NOMO-1 (cell line): ENCODE results near the gene GRID1.

Experiments
- DNase-seq, 2 experiments: peaks; one replicate each; lab custom pipeline; 2025; ENCODE audit not compliant: unreplicated experiment in 2 of 2; lab: John Stamatoyannopoulos, UW

Gene GRID1

DNA sequence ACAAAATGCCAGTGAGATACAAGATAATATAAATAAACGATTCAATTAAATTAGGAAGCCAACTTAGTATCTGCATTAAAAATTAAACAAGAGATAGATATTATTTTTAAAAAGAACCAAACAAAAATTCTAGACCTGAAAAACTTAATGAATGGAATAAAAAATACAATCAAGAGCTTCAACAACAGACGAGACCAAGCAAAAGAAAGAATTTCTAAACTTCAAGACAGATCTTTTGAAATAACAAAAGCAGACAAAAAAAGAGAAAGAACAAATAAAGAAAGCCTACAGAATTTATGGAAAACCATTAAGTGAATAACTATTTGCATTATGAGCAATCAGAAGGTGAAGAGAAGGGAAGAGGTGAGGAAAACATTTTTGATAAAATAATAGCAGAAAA is 555.2 kb downstream of the GRID1 start:
- DNase-seq, result no peak

DNA sequence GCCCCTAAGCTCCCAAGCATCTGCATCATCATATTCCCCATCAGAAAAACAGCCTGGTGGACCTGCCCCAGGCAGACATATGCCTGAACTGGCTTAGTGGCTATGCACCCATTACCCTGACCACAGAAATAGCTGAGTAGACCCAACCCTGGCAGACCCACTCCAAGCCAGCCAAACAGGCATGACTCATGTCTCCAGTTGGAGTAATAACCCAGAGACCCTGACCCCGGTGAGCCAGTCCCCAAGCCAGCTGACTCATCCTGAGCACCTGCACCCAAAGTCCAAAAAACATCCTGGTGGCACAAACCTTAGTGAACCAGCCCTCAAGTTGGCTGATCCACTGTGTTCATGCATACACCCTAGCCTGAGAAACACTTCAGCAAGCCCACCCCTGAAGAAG is 555.9 kb downstream of the GRID1 start:
- no peak for DNase-seq

DNA sequence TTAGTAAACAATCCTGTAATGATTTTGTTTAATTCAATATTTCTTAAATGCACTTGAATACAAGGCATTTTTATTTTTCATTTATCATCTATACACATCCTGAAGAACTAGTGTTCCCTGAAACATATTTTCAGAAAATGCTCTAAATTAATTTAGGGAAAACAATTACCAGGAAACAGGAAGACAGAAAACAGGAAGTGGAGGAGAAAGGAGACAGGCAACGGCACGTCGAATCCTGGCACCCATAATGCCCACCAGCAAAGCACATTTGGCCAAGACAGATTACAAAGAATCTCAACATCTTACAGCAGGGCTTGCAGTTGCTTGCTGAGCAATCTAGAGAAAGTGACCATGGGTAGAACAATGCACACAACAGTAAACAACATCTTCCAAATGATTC is 571.1 kb downstream of the GRID1 start:
- DNase-seq, result no peak

DNA sequence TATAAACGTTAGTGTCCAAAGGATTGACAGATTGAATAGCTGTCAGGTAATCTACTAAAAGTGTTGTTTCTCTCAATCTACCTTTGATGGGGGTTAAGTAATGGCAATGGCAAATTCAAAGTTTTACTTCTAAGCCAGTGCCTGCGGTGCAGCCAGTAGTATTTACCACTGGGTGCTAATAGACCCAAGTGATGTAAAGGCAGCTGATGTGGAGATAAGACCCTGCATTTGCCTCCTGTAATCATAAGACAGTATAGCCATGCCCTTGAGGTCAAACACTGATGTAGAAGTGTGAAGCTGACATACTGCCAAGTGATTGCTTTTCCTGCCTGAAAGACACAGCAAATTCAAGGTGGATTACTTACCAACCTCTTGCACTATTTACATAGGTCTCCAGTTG is 572.0 kb downstream of the GRID1 start:
- no peak for DNase-seq

DNA sequence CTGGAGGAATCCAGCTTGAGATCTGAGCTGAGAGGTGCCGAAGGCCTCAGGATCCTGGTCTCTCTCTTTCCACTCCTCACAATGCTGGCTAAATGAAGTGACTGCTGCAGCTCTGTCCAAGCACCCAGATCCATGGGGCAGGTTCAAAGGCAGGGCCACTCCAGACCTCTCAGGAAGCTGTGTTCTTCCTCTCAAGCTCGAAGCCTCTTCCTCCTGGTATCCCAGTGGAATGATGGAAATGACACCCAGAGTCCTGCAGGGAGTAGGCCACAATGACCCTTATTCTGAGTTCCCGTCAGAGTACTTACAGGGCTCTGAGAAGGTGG is 574.1 kb downstream of the GRID1 start:
- no peak for DNase-seq

DNA sequence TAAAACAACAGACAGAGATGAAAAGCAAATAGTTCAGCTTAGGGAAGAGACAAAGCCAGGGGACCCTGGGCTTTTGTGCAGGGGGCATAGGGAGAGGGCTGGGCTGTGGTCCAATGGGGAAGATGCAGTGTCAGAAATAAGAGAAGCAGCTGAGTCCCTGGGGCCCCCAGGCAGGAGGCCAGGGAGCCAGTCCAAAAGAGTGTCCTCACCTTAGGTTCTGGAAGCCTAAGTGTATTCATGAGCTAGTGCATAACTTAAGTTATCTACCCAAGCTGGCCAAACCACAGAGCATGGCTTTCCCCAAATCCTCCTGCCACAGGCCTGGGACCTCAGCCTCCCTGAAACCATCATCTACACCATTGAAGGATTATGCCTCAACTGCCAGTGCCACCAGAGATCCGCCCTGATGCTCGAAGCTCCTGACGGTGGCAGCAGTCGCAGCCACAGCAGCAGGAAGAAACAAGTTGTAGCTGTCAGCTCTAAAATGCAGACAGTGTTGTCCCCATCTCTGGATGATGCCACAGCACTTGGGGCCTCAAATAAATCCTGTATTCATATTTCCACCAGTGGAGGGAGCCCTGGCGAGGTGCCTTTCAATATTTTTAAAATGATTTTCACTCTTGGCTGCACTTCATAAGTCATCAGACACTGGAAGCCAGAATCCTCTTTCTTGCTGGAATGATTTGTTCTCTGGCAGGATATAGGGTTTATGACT is 574.6 kb downstream of the GRID1 start:
- DNase-seq, result no peak

DNA sequence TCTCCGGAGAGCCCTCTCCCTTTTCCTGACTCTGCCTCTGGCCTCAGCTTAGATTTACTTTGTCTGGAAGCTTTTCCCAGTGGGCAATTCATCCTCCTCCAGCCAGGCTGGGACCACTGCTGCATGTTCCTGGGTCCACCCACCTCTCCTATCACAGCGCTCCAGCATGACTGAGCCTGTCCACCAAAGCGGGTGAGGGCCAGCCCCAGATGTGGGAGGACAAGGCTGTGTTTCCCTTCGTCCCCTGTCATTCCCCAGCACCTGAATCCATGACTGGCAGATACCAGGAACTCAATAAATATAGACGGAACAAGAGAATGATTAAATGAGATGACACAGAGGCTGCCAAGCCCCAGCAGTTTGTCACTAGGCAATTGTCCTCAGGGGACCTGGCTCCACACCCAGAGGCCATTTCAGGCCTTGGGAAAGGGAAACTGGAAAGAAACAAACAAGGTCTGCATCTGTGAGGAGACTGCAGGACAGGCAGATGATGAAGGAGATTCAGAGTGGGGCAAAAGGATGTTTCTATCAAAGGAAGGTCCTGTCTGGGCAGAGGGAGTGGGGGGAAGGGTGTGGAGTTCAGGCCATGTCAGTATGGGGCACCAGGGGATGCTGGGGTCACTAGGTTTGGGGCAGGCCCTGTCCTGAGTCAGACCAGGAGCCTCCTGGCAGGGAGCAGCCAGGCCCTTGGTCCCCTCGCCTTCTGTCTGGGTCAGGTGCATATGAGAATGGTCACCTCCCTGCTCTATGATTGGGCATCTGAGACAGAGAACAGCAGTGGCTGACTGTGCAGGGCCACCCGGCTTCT is 576.4 kb downstream of the GRID1 start:
- no peak for DNase-seq

DNA sequence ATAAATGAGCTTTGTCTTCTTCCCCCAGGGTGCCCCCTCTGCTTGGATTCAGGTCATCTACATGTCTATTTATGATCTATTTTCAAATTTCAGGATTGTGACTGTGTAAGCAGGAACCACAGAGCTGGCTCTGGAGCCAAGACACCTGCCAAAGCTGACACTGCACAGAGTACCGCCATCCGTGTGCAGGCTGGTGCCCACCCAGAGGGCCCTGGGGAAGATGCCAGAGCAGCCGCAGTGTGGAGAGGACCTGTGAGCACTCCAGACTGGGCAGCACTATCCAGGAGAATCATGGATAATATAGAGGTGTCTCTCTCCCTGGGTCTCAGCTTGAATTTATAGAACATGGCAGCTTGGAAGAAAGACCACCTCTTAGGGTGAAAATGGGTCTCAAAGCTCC is 577.5 kb downstream of the GRID1 start:
- DNase-seq, result no peak

DNA sequence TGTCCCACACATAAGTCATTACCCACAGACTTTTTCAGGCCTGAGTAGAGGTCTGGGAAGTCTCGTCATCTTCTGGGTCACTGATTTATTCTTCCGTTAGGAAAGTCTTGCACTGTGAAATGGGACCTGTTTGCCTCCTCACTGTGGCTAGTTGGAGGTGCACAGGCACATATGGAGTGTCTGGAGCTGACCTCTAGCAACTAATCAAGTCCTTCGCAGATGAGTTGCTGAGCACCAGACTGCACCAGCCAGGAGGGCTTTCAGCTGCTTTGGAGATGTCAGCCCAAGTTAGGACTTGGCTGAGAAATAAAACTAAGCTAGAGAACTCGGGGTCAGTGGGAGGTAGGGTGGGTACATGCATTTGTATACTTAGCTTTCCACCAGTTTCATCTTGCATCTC is 578.0 kb downstream of the GRID1 start:
- DNase-seq, result no peak

DNA sequence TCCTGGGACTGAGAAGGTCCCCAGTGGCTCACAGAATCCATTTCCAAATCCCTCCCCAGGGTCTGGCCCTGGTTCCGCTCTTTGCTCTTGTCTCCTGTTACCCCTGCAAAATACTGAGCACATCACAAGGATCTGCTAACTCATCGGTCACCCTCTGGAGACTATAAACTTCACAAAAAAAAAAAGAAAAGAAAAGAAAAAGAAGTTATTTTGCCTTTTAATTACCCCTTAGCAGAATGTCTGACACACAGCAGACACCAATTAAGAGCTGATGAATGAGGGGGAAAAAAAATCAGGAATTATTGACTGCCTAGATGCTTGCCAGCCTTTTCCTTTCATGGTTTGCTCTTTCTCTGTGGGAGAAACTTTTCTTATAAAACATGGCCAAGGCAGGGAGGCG is 578.7 kb downstream of the GRID1 start:
- no peak for DNase-seq

DNA sequence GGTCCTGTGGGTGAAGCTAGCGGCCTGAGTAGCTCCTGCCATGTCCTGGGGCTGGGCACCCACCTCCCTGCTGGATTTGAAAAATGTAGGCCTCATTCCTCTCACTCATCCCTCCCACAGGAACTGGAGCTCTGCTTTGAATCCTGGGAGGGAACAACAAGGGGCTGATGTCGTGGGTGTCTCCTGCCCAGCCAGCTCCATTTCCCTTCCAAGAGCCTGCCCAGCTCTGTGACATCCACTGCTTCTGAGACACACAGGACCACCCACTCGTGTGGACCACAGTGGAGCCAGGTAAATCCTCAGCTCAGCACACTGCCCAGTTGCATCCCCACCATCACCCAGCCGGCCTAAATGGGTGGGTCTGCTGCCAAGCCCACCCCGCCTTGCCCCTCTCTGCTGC is 579.2 kb downstream of the GRID1 start:
- DNase-seq, result no peak

DNA sequence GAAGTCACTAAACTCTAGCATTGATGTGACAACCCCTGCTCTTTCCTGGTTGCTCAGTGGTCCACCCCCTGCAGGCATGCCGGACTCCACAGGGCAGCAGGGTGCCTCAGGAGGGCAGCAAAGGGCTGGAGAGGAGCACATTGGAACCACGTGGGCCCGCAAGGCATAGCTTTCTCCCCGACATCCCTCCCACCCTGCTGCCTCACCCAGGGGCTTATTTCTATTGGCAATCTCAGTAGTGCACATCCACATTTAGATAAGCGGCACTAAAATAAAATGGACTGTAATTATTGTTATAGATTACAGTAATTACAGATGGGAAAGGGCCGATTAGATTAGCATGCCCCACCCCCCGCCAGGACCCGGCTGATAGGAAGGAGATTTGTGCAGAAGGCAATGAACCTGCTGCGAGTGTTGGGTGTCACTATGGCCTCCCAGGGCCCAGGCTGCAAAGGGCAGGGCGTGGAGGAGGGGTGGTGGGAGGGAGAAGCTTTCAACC is 580.1 kb downstream of the GRID1 start:
- DNase-seq, result no peak

DNA sequence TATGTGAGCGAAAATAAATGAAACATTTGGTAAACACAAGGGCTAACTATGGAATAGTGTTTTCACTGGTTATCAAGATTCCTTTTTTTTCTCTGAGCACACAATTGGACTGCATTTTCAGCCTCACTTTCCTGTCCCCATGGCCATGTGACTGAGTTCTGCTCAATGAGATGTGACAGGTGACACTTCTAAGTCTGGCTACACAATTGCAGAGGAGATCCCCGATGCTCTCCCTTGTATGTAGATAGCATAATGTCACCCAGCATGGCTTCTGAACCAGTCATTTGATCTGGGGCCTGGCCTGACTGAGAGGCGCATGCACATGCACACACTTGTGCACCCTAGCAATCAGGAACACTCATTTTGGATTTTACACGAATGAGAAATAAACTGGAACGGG is 581.8 kb downstream of the GRID1 start:
- no peak for DNase-seq

DNA sequence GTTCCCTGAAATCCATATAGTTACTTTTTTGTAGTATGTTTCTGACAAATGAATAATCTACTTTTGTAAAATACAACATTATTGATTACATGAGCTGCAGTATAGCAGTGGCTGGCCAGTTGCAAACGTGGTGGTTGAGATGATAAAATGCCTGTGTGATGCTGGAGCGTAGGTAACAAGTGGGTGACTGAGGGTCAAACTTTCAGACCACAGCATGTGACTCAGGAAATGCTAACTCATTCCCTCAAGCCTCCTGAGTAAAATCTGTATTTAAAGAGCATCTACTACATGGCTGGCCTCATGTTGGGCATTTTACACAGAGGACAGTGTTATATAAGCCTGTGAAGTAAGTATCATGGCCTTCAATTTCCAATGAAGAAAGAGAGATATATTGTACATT is 585.2 kb downstream of the GRID1 start:
- no peak for DNase-seq

DNA sequence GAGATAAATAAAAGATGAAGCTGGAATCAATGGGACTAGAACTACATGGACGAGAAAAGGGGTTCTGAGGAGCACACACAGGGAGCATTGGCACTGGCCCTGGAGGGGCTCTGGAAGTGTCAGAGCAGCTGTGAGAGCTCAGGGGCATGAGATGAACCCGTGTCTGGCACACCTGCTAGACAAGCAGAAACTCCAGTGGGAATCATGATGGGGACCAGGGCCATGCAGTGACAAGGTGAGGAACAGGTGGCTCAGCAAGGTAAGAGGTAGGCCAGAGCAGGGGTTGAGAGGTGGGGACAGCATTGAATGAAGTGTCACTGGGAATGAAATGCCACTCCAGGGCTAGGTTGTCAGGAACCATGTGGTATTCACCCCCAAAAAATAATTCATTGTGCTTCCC is 588.5 kb downstream of the GRID1 start:
- no peak for DNase-seq

DNA sequence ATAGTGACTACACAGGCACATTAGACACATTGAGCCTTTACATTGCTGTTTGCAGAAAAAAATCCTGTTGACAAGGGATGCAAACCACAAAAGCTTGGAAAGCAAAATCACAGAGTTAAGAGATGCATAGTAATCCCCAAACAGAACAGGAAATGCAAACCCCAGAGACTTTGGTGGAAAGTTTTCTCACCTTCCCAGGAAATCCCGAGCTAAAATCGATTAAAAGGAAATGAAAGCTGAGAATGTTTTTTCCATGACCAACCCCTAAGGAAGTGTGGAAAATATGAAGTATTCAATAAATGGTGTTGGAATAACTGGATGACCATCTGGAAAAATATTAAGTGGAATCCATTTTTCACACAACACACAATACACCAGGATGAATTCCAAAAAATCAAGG is 598.7 kb downstream of the GRID1 start:
- no peak for DNase-seq

DNA sequence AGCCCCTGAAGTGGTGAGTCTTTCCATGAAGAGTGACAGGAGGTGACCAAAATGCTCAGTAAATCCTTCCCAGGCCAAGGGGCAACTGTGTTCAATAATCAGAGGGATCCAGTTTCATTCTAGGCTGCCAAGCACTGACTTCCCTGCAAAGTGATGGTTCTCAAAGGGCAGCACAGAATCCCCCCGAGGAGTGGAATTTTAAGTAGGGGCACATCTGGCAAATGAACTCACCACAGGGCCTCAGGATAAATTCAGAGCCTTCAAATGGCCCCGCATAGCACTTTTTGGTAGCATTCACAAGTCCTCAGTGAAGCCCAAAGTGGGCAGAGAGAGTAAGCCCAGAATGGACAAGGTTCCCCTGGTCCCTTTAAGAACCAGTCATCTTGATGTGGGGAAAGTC is 602.5 kb downstream of the GRID1 start:
- no peak for DNase-seq

DNA sequence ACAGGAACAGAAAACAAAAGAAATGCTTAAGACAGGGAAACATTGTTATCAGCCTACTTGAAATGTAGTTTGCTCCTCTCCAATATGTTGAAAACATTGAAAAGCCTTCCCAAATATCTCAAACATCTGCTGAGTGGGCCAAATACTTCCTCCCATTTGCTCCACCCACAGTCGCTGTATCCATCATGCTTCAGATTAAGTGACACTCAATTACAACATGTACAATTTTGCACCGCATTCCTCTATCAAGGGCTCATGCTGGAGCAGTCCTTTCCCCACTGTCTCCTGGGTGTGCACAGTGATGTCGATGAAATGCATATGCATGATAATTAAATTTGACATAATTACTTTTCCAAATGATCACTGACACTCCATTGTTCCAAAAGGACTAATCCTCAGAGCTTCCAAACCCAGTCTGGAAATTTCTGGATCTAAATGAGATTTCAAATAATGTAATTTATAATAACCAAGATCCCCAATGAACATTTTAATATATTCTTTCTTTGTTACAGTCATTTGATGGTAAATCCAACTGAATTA is 604.6 kb downstream of the GRID1 start:
- no peak for DNase-seq

DNA sequence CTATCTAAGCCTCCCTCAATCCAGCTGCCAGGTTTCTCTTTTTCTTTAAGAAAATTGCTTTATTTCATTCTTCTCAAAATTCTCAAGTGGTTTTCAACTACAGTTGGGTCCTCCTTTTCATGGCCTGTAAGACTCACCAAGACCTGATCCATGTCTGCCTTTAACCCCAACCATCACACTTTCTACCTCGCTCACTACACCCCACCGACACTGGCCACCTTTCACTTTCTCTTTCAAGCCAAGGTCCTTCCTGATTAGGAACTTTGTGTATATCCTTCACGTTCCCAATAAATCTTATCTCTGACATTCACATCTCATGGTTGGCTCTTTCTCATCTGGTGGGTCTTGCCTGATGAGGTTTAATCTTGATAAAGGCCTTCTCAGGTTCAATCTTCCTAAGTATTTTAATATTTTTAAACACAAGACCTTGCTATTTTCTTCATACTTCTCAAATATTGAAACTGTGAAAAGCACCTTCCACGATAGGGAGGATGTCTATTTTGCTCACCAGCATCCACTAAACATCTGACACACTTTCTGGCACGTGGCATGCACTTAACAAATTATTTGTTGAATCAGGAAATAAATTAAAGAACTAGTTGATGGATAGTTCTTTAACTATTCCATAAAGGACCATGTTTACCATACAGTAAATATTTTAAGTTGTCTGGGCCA is 624.8 kb downstream of the GRID1 start:
- DNase-seq, result no peak

DNA sequence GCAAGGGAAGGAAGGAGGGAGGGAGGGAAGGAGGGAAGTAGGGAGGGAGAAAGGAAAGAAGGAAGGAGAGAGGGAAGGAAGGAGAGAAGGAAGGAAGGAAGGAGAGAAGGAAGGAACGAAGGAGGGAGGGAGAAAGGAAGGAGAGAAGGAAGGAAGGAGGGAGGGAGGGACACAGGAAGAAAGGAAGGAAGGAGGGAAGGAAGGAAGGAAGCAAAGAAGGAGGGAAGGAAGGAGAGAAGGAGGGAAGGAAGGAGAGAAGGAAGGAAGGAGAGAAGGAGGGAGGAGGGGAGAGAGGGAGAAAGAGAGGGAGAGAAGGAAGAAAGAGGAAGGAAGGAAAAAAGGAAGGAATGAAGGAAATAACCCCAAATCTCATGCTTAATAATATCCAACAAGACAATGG is 630.6 kb downstream of the GRID1 start:
- no peak for DNase-seq

DNA sequence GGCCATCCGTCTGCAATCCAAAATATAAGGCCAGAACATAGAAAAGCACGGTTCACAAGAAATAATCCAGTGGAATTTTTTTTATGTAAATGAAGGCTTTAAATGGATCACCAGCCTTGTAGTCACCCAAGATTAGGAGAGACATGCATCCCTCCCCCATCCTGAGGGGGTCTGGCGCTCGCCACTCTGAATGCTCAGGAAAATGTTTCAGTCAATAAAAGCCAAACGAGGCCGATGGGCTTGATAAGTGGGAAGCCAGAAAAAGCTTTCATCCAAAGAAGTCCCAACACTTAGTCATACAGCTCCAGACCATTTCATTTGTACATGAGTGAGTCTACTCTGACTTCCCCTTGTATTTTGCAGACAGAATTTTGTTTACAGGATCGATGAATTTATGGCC is 631.8 kb downstream of the GRID1 start:
- DNase-seq, result no peak

DNA sequence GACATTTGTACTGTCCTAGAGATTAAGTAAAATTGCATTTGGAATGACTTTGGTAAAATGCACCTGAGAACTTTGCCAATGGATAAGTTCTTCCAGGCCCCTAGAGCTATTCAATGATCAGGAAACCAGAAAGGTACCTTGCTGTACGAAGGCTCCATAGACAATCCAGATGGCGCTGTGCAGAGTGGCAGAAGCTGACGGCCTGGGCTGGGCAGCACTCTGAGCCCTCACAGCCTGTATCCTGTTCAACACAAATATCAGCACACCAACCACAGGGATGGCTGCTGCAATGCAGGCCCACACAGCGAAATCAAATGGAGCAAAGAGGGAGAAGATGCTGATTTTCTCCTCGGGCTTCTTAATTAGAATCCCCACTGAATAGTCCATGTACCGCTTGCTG is 642.4 kb downstream of the GRID1 start:
- no peak for DNase-seq
